Neural progenitor cell (in vitro differentiated cells): ENCODE data around the gene POLN.

ENCODE experiments used
- EZH2 ChIP-seq: fragments of 200-600 bp; sonication (generic); IDR thresholded peaks from 2 replicates; pipeline ENCODE4 v1.6.1; 2017; ENCODE audit warnings: antibody characterized with exemption, mild to moderate bottlenecking, moderate library complexity
- EZH2phosphoT487 ChIP-seq: fragments of 200-600 bp; sonication (generic); IDR thresholded peaks from 2 replicates; pipeline ENCODE4 v1.6.1; 2017; ENCODE audit warnings: antibody characterized with exemption
- TF ChIP-seq, protein P1 (sequence below): fragments of 200-600 bp; sonication (generic); IDR thresholded peaks from 2 replicates; pipeline ENCODE4 v1.5.1; 2017; ENCODE audit warnings: antibody characterized with exemption, mild to moderate bottlenecking

- TF ChIP-seq, protein P1, sequence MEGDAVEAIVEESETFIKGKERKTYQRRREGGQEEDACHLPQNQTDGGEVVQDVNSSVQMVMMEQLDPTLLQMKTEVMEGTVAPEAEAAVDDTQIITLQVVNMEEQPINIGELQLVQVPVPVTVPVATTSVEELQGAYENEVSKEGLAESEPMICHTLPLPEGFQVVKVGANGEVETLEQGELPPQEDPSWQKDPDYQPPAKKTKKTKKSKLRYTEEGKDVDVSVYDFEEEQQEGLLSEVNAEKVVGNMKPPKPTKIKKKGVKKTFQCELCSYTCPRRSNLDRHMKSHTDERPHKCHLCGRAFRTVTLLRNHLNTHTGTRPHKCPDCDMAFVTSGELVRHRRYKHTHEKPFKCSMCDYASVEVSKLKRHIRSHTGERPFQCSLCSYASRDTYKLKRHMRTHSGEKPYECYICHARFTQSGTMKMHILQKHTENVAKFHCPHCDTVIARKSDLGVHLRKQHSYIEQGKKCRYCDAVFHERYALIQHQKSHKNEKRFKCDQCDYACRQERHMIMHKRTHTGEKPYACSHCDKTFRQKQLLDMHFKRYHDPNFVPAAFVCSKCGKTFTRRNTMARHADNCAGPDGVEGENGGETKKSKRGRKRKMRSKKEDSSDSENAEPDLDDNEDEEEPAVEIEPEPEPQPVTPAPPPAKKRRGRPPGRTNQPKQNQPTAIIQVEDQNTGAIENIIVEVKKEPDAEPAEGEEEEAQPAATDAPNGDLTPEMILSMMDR: no peak
- TF ChIP-seq EZH2 (no peak), EZH2phosphoT487 (no peak)
Observed at GRCh38 chr4:2254665-2255500, 13.0 kb upstream of the POLN start.
